ENCODE measurements around the gene CRYBA1. TPM values are rescaled to one million over a fixed set of nuclear protein-coding genes. Genes with fewer than 3 reads are reported as not detected.

CRYBA1 gene
- total RNA-seq, 1 donor from 2014 or later, result not detected

GRCh38 chr17:29291163-29291752 is 44.6 kb downstream of the CRYBA1 start:
- H3K27ac Mint-ChIP-seq (ENCODE audit: unreplicated experiment), result peak overlapping the region; percentile 8
- no peaks in the 10 kb centered on the region for H3K27me3 Mint-ChIP-seq (ENCODE audit: low read depth, unreplicated experiment)
- peaks cover 5% of the 10 kb centered on the region for H3K36me3 Mint-ChIP-seq (ENCODE audit: low read depth, unreplicated experiment)
- Histone ChIP-seq H3K9me3 (ENCODE audit: insufficient read depth, low read depth, low read length) (no peaks in the 10 kb centered on the region), H2AFZ (ENCODE audit: low read depth, low read length) (no peak overlapping the region), H3K36me3 (ENCODE audit: insufficient read depth, low read length) (peaks cover 16% of the 10 kb centered on the region), H3K27ac (ENCODE audit: low read depth, low read length) (peak overlapping the region; percentile 3), H3K4me2 (ENCODE audit: low read length) (peak overlapping the region; percentile 88), H4K20me1 (ENCODE audit: insufficient read depth, low read length) (peaks cover 71% of the 10 kb centered on the region), H3K4me1 (ENCODE audit: insufficient read depth, low read length) (peaks cover 20% of the 10 kb centered on the region), H3K79me2 (ENCODE audit: insufficient read depth, low read length) (peaks cover 73% of the 10 kb centered on the region), H3K9ac (ENCODE audit: low read length) (peak overlapping the region; percentile 98), H3K4me3 (ENCODE audit: insufficient read depth, low read depth, low read length) (peak overlapping the region; percentile 95), H3K27me3 (ENCODE audit: insufficient read depth, low read length) (no peaks in the 10 kb centered on the region)
- no peak for FAIRE-seq
- peaks cover 25% of the 10 kb centered on the region for H3K4me1 Mint-ChIP-seq (ENCODE audit: low read depth, unreplicated experiment)
- H3K9me3 Mint-ChIP-seq (ENCODE audit: unreplicated experiment), result no peaks in the 10 kb centered on the region
- TF ChIP-seq EZH2 (IDR thresholded peaks at IDR 0.05; ENCODE audit: insufficient read depth, low read length) (no peak), CTCF (IDR thresholded peaks at IDR 0.05; ENCODE audit: insufficient read depth, low read depth, low read length) (peak; percentile 67)
- peak; percentile 33 for DNase-seq (ENCODE audit: low read depth)
- H3K4me3 Mint-ChIP-seq (ENCODE audit: unreplicated experiment), result peak overlapping the region; percentile 96

- Histone ChIP-seq H3K4me3 (ENCODE audit: insufficient read depth, low read depth, low read length) (peak overlapping the region; percentile 95), H4K20me1 (ENCODE audit: insufficient read depth, low read length) (peaks cover 61% of the 10 kb centered on the region), H2AFZ (ENCODE audit: low read depth, low read length) (peak overlapping the region; percentile 37), H3K27me3 (ENCODE audit: insufficient read depth, low read length) (no peaks in the 10 kb centered on the region), H3K4me2 (ENCODE audit: low read length) (peak overlapping the region; percentile 88), H3K36me3 (ENCODE audit: insufficient read depth, low read length) (peaks cover 5% of the 10 kb centered on the region), H3K9me3 (ENCODE audit: insufficient read depth, low read depth, low read length) (no peaks in the 10 kb centered on the region), H3K27ac (ENCODE audit: low read depth, low read length) (peak overlapping the region; percentile 82), H3K79me2 (ENCODE audit: insufficient read depth, low read length) (peaks cover 63% of the 10 kb centered on the region), H3K9ac (ENCODE audit: low read length) (peak overlapping the region; percentile 98), H3K4me1 (ENCODE audit: insufficient read depth, low read length) (peaks cover 20% of the 10 kb centered on the region)
- no peaks in the 10 kb centered on the region for H3K27me3 Mint-ChIP-seq (ENCODE audit: low read depth, unreplicated experiment)
- H3K4me1 Mint-ChIP-seq (ENCODE audit: low read depth, unreplicated experiment), result peaks cover 16% of the 10 kb centered on the region
- peaks cover 3% of the 10 kb centered on the region for H3K36me3 Mint-ChIP-seq (ENCODE audit: low read depth, unreplicated experiment)
- peak overlapping the region; percentile 89 for H3K27ac Mint-ChIP-seq (ENCODE audit: unreplicated experiment)
- no peaks in the 10 kb centered on the region for H3K9me3 Mint-ChIP-seq (ENCODE audit: unreplicated experiment)
- FAIRE-seq (no peak), DNase-seq (ENCODE audit: low read depth) (no peak)
- TF ChIP-seq CTCF (IDR thresholded peaks at IDR 0.05; ENCODE audit: insufficient read depth, low read depth, low read length), result no peak
- TF ChIP-seq EZH2 (IDR thresholded peaks at IDR 0.05; ENCODE audit: insufficient read depth, low read length), result no peak
- peak overlapping the region; percentile 100 for H3K4me3 Mint-ChIP-seq (ENCODE audit: unreplicated experiment)
Measured at GRCh38 chr17:29292071-29292991, 45.7 kb downstream of the CRYBA1 start.

Data from astrocyte (in vitro differentiated cells and primary cell).